ENCODE data around the gene ARHGDIG. TPM values are rescaled to one million over a fixed set of nuclear protein-coding genes. Genes with fewer than 3 reads are reported as not detected.
A peak's percentile ranks its signal among the peaks of the same experiment; 100 is the strongest.

The ARHGDIG gene
- total and polyA plus RNA-seq, 2 donors (not counting 3 experiments of a cell fraction or from before 2014, with no cell fraction given), result 0.93 to 2.2 TPM

DNA sequence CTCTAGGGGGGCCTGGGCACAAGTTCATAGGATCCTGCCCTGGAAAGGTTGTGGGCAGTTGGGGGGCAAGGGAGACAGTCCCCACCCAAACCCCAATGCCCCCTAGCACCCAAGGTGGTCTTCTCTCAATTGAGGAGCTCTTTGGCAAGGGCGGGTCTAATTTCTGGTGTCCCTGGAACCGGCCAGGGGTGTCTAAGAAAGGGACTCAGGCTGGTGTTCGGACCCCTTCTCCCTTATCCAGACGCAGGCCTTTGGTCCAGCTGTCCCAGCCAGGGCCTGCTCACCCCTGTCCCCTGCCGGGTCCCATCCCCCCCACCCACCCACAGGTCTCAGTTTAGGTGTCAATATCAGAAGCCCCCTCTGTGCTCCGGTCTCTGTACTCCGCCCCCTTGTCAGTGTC, 860 bp upstream of the ARHGDIG start:
- Histone ChIP-seq H3K36me3 (ENCODE audit: control insufficient read depth in 2 of 2, extremely low read depth in 1 of 2, insufficient read depth in 2 of 2, low read length in 2 of 2) (no peaks in the 10 kb centered on the region), H3K9ac (replicated peaks; ENCODE audit: extremely low read depth, insufficient read depth, low read length) (no peak overlapping the region), H3K27me3 (ENCODE audit: control insufficient read depth in 2 of 2, insufficient read depth in 2 of 2, low read length in 2 of 2) (peaks cover 4% of the 10 kb centered on the region in 2 experiments), H3K4me2 (ENCODE audit: insufficient read depth, low read length) (no peak overlapping the region), H4K20me1 (replicated peaks; ENCODE audit: control insufficient read depth, extremely low read depth, insufficient read depth, low read length) (no peaks in the 10 kb centered on the region), H3K27ac (ENCODE audit: insufficient read depth, low read depth, low read length) (no peak overlapping the region), H3K79me2 (ENCODE audit: control insufficient read depth, insufficient read depth, low read length) (no peaks in the 10 kb centered on the region), H3K4me1 (ENCODE audit: control insufficient read depth, extremely low read depth, insufficient read depth, low read length) (peaks cover 3% of the 10 kb centered on the region), H3K4me3 (replicated peaks in 1 of 3; ENCODE audit: insufficient read depth in 1 of 3, low read depth in 1 of 3, low read length in 3 of 3) (no peak overlapping the region), H3K9me3 (replicated peaks; ENCODE audit: control insufficient read depth, insufficient read depth, low read length) (no peaks in the 10 kb centered on the region), H2AFZ (ENCODE audit: low read depth, low read length) (no peak overlapping the region), H3K9me1 (replicated peaks; ENCODE audit: control insufficient read depth, extremely low read depth, insufficient read depth, low read length) (no peaks in the 10 kb centered on the region)
- intact Hi-C loops (cut with micrococcal nuclease) (no loop called here), dilution Hi-C loops (cut with MboI; ENCODE audit: extremely low pct_ligation_motif_present, low sequenced_read_pairs) (no loop called here)
- no peak for TF ChIP-seq POLR2A (IDR thresholded peaks at IDR 0.05; ENCODE audit: low read depth, low read length)
- TF ChIP-seq EZH2 (IDR thresholded peaks at IDR 0.05; ENCODE audit: borderline replicate concordance, low read depth, low read length, severe bottlenecking), result no peak
- TF ChIP-seq FOS (IDR thresholded peaks at IDR 0.05; ENCODE audit: borderline replicate concordance, insufficient read depth, low read length), result no peak
- no peak for TF ChIP-seq POLR2AphosphoS5 (IDR thresholded peaks at IDR 0.05; ENCODE audit: insufficient read depth, low read depth, low read length)
- FAIRE-seq (no peak), DNase-seq (ENCODE audit: low read depth, low spot score) (no peak)
- ChIA-PET CTCF (no interaction called here), POLR2A (no interaction called here)
- no TSS peak for BruUV-seq (replicated peaks)

DNA sequence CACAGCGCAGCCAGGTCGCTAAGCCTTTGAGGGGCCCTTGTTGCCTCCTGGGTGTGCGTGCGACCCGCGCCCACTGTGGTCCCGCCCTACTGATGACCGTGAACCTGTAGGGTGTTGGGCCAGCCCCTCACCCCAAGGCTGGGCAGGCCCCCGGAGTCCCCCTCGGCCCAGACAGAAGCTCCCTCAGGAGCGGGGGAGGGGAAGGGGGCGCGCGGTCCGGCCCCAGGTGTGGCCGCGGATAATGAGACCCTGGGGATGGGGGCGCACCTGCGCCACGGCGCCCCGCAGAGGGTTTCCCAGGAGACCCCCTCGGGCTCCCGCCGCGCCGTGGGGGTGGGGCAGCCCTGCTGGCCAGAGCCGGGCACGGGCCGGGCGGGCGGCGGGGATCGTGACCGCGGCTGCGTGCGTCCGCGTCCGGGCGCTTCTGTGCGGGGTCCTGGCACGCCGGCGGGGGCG, 358 bp upstream of the ARHGDIG start:
- DNase-seq (ENCODE audit: low read depth, low spot score) (no peak), FAIRE-seq (no peak)
- Histone ChIP-seq H3K4me3 (replicated peaks in 1 of 3; ENCODE audit: insufficient read depth in 1 of 3, low read depth in 1 of 3, low read length in 3 of 3) (peak overlapping the region in 1 of 3 experiments; percentile 24), H3K27me3 (ENCODE audit: control insufficient read depth in 2 of 2, insufficient read depth in 2 of 2, low read length in 2 of 2) (peaks cover 4% of the 10 kb centered on the region in 2 experiments), H4K20me1 (replicated peaks; ENCODE audit: control insufficient read depth, extremely low read depth, insufficient read depth, low read length) (no peaks in the 10 kb centered on the region), H3K79me2 (ENCODE audit: control insufficient read depth, insufficient read depth, low read length) (no peaks in the 10 kb centered on the region), H3K9ac (replicated peaks; ENCODE audit: extremely low read depth, insufficient read depth, low read length) (no peak overlapping the region), H3K4me1 (ENCODE audit: control insufficient read depth, extremely low read depth, insufficient read depth, low read length) (peaks cover 3% of the 10 kb centered on the region), H3K9me3 (replicated peaks; ENCODE audit: control insufficient read depth, insufficient read depth, low read length) (no peaks in the 10 kb centered on the region), H3K4me2 (ENCODE audit: insufficient read depth, low read length) (no peak overlapping the region), H3K27ac (ENCODE audit: insufficient read depth, low read depth, low read length) (no peak overlapping the region), H3K36me3 (ENCODE audit: control insufficient read depth in 2 of 2, extremely low read depth in 1 of 2, insufficient read depth in 2 of 2, low read length in 2 of 2) (no peaks in the 10 kb centered on the region), H2AFZ (ENCODE audit: low read depth, low read length) (no peak overlapping the region), H3K9me1 (replicated peaks; ENCODE audit: control insufficient read depth, extremely low read depth, insufficient read depth, low read length) (no peaks in the 10 kb centered on the region)
- CTCF ChIA-PET, result interaction anchor here (1.0 kb wide), 1 partner anchor 72 kb away, joined by 4 read pairs; the partner anchor contains the start of gene AXIN1
- dilution Hi-C loops (cut with MboI; ENCODE audit: extremely low pct_ligation_motif_present, low sequenced_read_pairs), result no loop called here
- intact Hi-C loops (cut with micrococcal nuclease), result no loop called here
- POLR2A ChIA-PET, result no interaction called here
- no TSS peak for BruUV-seq (replicated peaks)
- TF ChIP-seq GATA2 (IDR thresholded peaks at IDR 0.05; ENCODE audit: insufficient read depth, insufficient read length, low read depth, low read length) (no peak), POLR2A (IDR thresholded peaks at IDR 0.05; ENCODE audit: low read depth, low read length) (no peak), JUN (IDR thresholded peaks at IDR 0.05; ENCODE audit: borderline replicate concordance, insufficient read depth, insufficient read length, low read depth) (no peak), FOS (IDR thresholded peaks at IDR 0.05; ENCODE audit: borderline replicate concordance, insufficient read depth, low read length) (no peak)
- TF ChIP-seq, protein P1, sequence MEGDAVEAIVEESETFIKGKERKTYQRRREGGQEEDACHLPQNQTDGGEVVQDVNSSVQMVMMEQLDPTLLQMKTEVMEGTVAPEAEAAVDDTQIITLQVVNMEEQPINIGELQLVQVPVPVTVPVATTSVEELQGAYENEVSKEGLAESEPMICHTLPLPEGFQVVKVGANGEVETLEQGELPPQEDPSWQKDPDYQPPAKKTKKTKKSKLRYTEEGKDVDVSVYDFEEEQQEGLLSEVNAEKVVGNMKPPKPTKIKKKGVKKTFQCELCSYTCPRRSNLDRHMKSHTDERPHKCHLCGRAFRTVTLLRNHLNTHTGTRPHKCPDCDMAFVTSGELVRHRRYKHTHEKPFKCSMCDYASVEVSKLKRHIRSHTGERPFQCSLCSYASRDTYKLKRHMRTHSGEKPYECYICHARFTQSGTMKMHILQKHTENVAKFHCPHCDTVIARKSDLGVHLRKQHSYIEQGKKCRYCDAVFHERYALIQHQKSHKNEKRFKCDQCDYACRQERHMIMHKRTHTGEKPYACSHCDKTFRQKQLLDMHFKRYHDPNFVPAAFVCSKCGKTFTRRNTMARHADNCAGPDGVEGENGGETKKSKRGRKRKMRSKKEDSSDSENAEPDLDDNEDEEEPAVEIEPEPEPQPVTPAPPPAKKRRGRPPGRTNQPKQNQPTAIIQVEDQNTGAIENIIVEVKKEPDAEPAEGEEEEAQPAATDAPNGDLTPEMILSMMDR (IDR thresholded peaks at IDR 0.05; ENCODE audit: extremely low read depth in 1 of 2, insufficient read depth in 1 of 2, low read depth in 1 of 2, low read length in 2 of 2), result no peak
- TF ChIP-seq, protein P2, sequence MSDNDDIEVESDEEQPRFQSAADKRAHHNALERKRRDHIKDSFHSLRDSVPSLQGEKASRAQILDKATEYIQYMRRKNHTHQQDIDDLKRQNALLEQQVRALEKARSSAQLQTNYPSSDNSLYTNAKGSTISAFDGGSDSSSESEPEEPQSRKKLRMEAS (IDR thresholded peaks at IDR 0.05; ENCODE audit: insufficient read depth, insufficient read length), result no peak

All from endothelial cell of umbilical vein (primary cell).